ENCODE data around the gene CAMK1D. TPM values are rescaled to one million over a fixed set of nuclear protein-coding genes. Genes with fewer than 3 reads are reported as not detected.

Gene CAMK1D
- total and polyA plus RNA-seq, 2 donors (not counting 3 experiments of a cell fraction or from before 2014, with no cell fraction given), result 0.37 to 4.2 TPM

- no peak for FAIRE-seq
- Histone ChIP-seq H2AFZ (ENCODE audit: low read depth, low read length) (no peak overlapping the region), H3K9me3 (replicated peaks; ENCODE audit: control insufficient read depth, insufficient read depth, low read length) (no peaks in the 10 kb centered on the region), H3K27me3 (ENCODE audit: control insufficient read depth in 2 of 2, insufficient read depth in 2 of 2, low read length in 2 of 2) (no peaks in the 10 kb centered on the region), H3K4me1 (ENCODE audit: control insufficient read depth, extremely low read depth, insufficient read depth, low read length) (peaks cover 6% of the 10 kb centered on the region), H3K79me2 (ENCODE audit: control insufficient read depth, insufficient read depth, low read length) (no peaks in the 10 kb centered on the region), H3K27ac (ENCODE audit: insufficient read depth, low read depth, low read length) (no peak overlapping the region), H3K9me1 (replicated peaks; ENCODE audit: control insufficient read depth, extremely low read depth, insufficient read depth, low read length) (no peaks in the 10 kb centered on the region), H3K9ac (replicated peaks; ENCODE audit: extremely low read depth, insufficient read depth, low read length) (no peak overlapping the region), H3K4me2 (ENCODE audit: insufficient read depth, low read length) (no peak overlapping the region), H4K20me1 (replicated peaks; ENCODE audit: control insufficient read depth, extremely low read depth, insufficient read depth, low read length) (no peaks in the 10 kb centered on the region), H3K36me3 (ENCODE audit: control insufficient read depth in 2 of 2, extremely low read depth in 1 of 2, insufficient read depth in 2 of 2, low read length in 2 of 2) (no peaks in the 10 kb centered on the region), H3K4me3 (replicated peaks in 1 of 3; ENCODE audit: insufficient read depth in 1 of 3, low read depth in 1 of 3, low read length in 3 of 3) (no peak overlapping the region)
- dilution Hi-C loops (cut with MboI; ENCODE audit: extremely low pct_ligation_motif_present, low sequenced_read_pairs) (no loop called here), intact Hi-C loops (cut with micrococcal nuclease) (no loop called here)
- no TSS peak for BruUV-seq (replicated peaks)
- no peak for DNase-seq (ENCODE audit: low read depth, low spot score)
- POLR2A ChIA-PET, result interaction anchor here (0.6 kb wide), 1 partner anchor 540 kb away, joined by 11 read pairs; no protein-coding TSS in a partner anchor
- CTCF ChIA-PET, result interaction anchor here (1.2 to 1.9 kb wide), 4 partner anchors 20 to 96 kb away, joined by 3 to 9 read pairs (median 4); no protein-coding TSS in a partner anchor
- no peak for TF ChIP-seq FOS (IDR thresholded peaks at IDR 0.05; ENCODE audit: borderline replicate concordance, insufficient read depth, low read length)
- TF ChIP-seq CTCF (IDR thresholded peaks at IDR 0.05; ENCODE audit: extremely low read depth in 1 of 2, insufficient read depth in 1 of 2, low read depth in 1 of 2, low read length in 2 of 2), result no peak
- TF ChIP-seq JUN (IDR thresholded peaks at IDR 0.05; ENCODE audit: borderline replicate concordance, insufficient read depth, insufficient read length, low read depth), result no peak
- no peak for TF ChIP-seq GATA2 (IDR thresholded peaks at IDR 0.05; ENCODE audit: insufficient read depth, insufficient read length, low read depth, low read length)
- no peak for TF ChIP-seq MAX (IDR thresholded peaks at IDR 0.05; ENCODE audit: insufficient read depth, insufficient read length)
- TF ChIP-seq POLR2AphosphoS5 (IDR thresholded peaks at IDR 0.05; ENCODE audit: insufficient read depth, low read depth, low read length), result no peak
- TF ChIP-seq EZH2 (IDR thresholded peaks at IDR 0.05; ENCODE audit: borderline replicate concordance, low read depth, low read length, severe bottlenecking), result no peak
- TF ChIP-seq POLR2A (IDR thresholded peaks at IDR 0.05; ENCODE audit: low read depth, low read length), result no peak
- no peak for TF ChIP-seq MYC (IDR thresholded peaks at IDR 0.05; ENCODE audit: low read depth, low read length)
These were observed 457.1 kb downstream of the CAMK1D start for GRCh38 chr10:12806228-12807095.

Measured in endothelial cell of umbilical vein (primary cell).